Karpas-422 (cell line): ENCODE data around the gene SMG6. TPM values are rescaled to one million over a fixed set of nuclear protein-coding genes. Genes with fewer than 3 reads are reported as not detected.

Source experiments
- DNase-seq: peaks from one replicate; pipeline ENCODE4 v3.0.0-alpha.2; 2015
- H2AFZ ChIP-seq: fragments of 200-600 bp; sonication (generic); 2 replicates; pipeline ENCODE4 v1.6.1; 2014; ENCODE audit warnings: antibody characterized with exemption, low read length, mixed read lengths
- H3K27ac ChIP-seq: fragments of 200-600 bp; sonication (generic); 2 replicates; pipeline ENCODE4 v1.5.1; 2014; ENCODE audit warnings: mild to moderate bottlenecking, low read length, moderate library complexity
- H3K27me3 ChIP-seq: fragments of 200-600 bp; sonication (generic); 2 replicates; pipeline ENCODE4 v1.6.1; 2014; ENCODE audit warnings: low read length, mixed read lengths
- H3K36me3 ChIP-seq: fragments of 200-600 bp; sonication (generic); 2 replicates; pipeline ENCODE4 v1.6.1; 2014; ENCODE audit warnings: low read length, mixed read lengths; ENCODE audit not compliant: insufficient read depth
- H3K4me1 ChIP-seq: fragments of 200-600 bp; sonication (generic); 2 replicates; pipeline ENCODE4 v1.6.1; 2014; ENCODE audit warnings: mild to moderate bottlenecking, low read length, mixed read lengths
- H3K4me2 ChIP-seq: fragments of 200-600 bp; sonication (generic); 2 replicates; pipeline ENCODE4 v1.6.1; 2014; ENCODE audit warnings: low read length, low read depth, mild to moderate bottlenecking; ENCODE audit not compliant: poor library complexity, severe bottlenecking
- H3K4me3 ChIP-seq: fragments of 200-600 bp; sonication (generic); 2 replicates; pipeline ENCODE4 v1.5.1; 2014; ENCODE audit warnings: mild to moderate bottlenecking, antibody characterized with exemption, low read length, mixed read lengths
- H3K79me2 ChIP-seq: fragments of 200-600 bp; sonication (generic); 2 replicates; pipeline ENCODE4 v1.6.1; 2014; ENCODE audit warnings: mild to moderate bottlenecking, low read length, mixed read lengths
- H3K9ac ChIP-seq: fragments of 200-600 bp; sonication (generic); 2 replicates; pipeline ENCODE4 v1.6.0; 2014; ENCODE audit warnings: low read length
- H3K9me2 ChIP-seq: fragments of 200-600 bp; sonication (generic), shearing (Covaris generic); replicated peaks from 2 replicates; pipeline ENCODE4 v1.6.0; 2014; ENCODE audit warnings: mild to moderate bottlenecking, low read length, moderate library complexity; ENCODE audit not compliant: insufficient read depth
- H3K9me3 ChIP-seq: fragments of 300-700, 200-600 bp; sonication (generic); 2 replicates; pipeline ENCODE4 v1.6.1; 2014; ENCODE audit warnings: low read length, mixed read lengths
- H4K20me1 ChIP-seq: fragments of 200-600 bp; sonication (generic); 2 replicates; pipeline ENCODE4 v1.6.1; 2014; ENCODE audit warnings: mild to moderate bottlenecking, antibody characterized with exemption, low read length, low read depth; ENCODE audit not compliant: insufficient read depth
- total RNA-seq: library from RNA; depleted of rRNA; stranded (reverse); fragments of >200 nt; shearing (Covaris generic); gene quantifications from 2 replicates; pipeline ENCODE4 v1.2.3, GENCODE V29; 2014; ENCODE audit warnings: low replicate concordance

SMG6 gene
- total RNA-seq, 1 experiment from 2014 or later = 10.2 TPM

GRCh38 chr17:2232244-2232638 is 71.3 kb downstream of the SMG6 start:
- no peak overlapping the region for H3K27ac ChIP-seq
- no peak overlapping the region for H3K4me2 ChIP-seq
- no peaks in the 10 kb centered on the region for H3K9me3 ChIP-seq
- no peak overlapping the region for H3K4me3 ChIP-seq
- no peak for DNase-seq
- no peaks in the 10 kb centered on the region for H3K36me3 ChIP-seq
- H3K9me2 ChIP-seq = no peaks in the 10 kb centered on the region
- peaks cover 29% of the 10 kb centered on the region for H3K4me1 ChIP-seq
- H3K9ac ChIP-seq = no peak overlapping the region
- H4K20me1 ChIP-seq = no peaks in the 10 kb centered on the region
- H3K79me2 ChIP-seq = peaks cover 14% of the 10 kb centered on the region
- H3K27me3 ChIP-seq = no peaks in the 10 kb centered on the region
- no peak overlapping the region for H2AFZ ChIP-seq

GRCh38 chr17:2230877-2231276 is 72.7 kb downstream of the SMG6 start:
- Histone ChIP-seq H2AFZ (no peak overlapping the region), H3K4me1 (peaks cover 15% of the 10 kb centered on the region), H3K36me3 (no peaks in the 10 kb centered on the region), H4K20me1 (no peaks in the 10 kb centered on the region), H3K79me2 (peaks cover 14% of the 10 kb centered on the region), H3K27ac (no peak overlapping the region), H3K4me3 (no peak overlapping the region), H3K27me3 (no peaks in the 10 kb centered on the region), H3K9ac (no peak overlapping the region), H3K4me2 (no peak overlapping the region), H3K9me2 (no peaks in the 10 kb centered on the region), H3K9me3 (no peaks in the 10 kb centered on the region)
- DNase-seq = no peak

GRCh38 chr17:2227025-2227699 is 76.4 kb downstream of the SMG6 start:
- Histone ChIP-seq H3K4me3 (no peak overlapping the region), H3K79me2 (0 out of 2 replicates have a peak, but pooled peaks cover 3% of the 10 kb centered on the region), H3K9ac (no peak overlapping the region), H4K20me1 (no peaks in the 10 kb centered on the region), H3K27ac (no peak overlapping the region), H3K36me3 (no peaks in the 10 kb centered on the region), H3K9me2 (no peaks in the 10 kb centered on the region), H2AFZ (no peak overlapping the region), H3K9me3 (no peaks in the 10 kb centered on the region), H3K4me1 (peaks cover 14% of the 10 kb centered on the region), H3K4me2 (no peak overlapping the region), H3K27me3 (no peaks in the 10 kb centered on the region)
- no peak for DNase-seq

- no peaks in the 10 kb centered on the region for H3K9me2 ChIP-seq
- no peaks in the 10 kb centered on the region for H3K27me3 ChIP-seq
- no peaks in the 10 kb centered on the region for H4K20me1 ChIP-seq
- no peak overlapping the region for H3K4me3 ChIP-seq
- H3K4me1 ChIP-seq = peaks cover 19% of the 10 kb centered on the region
- H2AFZ ChIP-seq = no peak overlapping the region
- H3K9me3 ChIP-seq = no peaks in the 10 kb centered on the region
- no peak overlapping the region for H3K9ac ChIP-seq
- H3K4me2 ChIP-seq = peak overlapping the region; percentile 22
- H3K36me3 ChIP-seq = no peaks in the 10 kb centered on the region
- no peak overlapping the region for H3K27ac ChIP-seq
- no peaks in the 10 kb centered on the region for H3K79me2 ChIP-seq
- no peak for DNase-seq
These were observed 80.0 kb downstream of the SMG6 start for GRCh38 chr17:2223617-2223927.

- DNase-seq = peak; percentile 57
- Histone ChIP-seq H3K9me3 (no peaks in the 10 kb centered on the region), H3K27me3 (no peaks in the 10 kb centered on the region), H3K27ac (no peak overlapping the region), H4K20me1 (no peaks in the 10 kb centered on the region), H3K36me3 (no peaks in the 10 kb centered on the region), H3K4me3 (no peak overlapping the region), H2AFZ (no peak overlapping the region), H3K9me2 (no peaks in the 10 kb centered on the region), H3K79me2 (no peaks in the 10 kb centered on the region), H3K9ac (no peak overlapping the region), H3K4me2 (peak overlapping the region; percentile 22), H3K4me1 (peaks cover 24% of the 10 kb centered on the region)
These were observed 80.5 kb downstream of the SMG6 start for GRCh38 chr17:2222901-2223616.

- Histone ChIP-seq H3K27ac (no peak overlapping the region), H3K4me2 (no peak overlapping the region)
These were observed 81.3 kb downstream of the SMG6 start for GRCh38 chr17:2222301-2222700.

GRCh38 chr17:2218426-2218825 is 85.2 kb downstream of the SMG6 start:
- DNase-seq = peak; percentile 71
- Histone ChIP-seq H3K36me3 (no peaks in the 10 kb centered on the region), H3K27me3 (no peaks in the 10 kb centered on the region), H4K20me1 (no peaks in the 10 kb centered on the region), H3K9ac (peak overlapping the region; percentile 24; the same call in 1 of the 2 replicates), H3K4me1 (peaks cover 54% of the 10 kb centered on the region), H3K9me3 (no peaks in the 10 kb centered on the region), H3K9me2 (no peaks in the 10 kb centered on the region), H3K27ac (peak overlapping the region; percentile 80), H2AFZ (no peak overlapping the region), H3K79me2 (peaks cover 20% of the 10 kb centered on the region), H3K4me3 (peak overlapping the region; percentile 18; the same call in 1 of the 2 replicates), H3K4me2 (peak overlapping the region; percentile 49)

More at GRCh38 chr17:2222301-2222700, 81.3 kb downstream of the SMG6 start:
- H3K27me3 ChIP-seq = no peaks in the 10 kb centered on the region
- H3K36me3 ChIP-seq = no peaks in the 10 kb centered on the region
- H3K9me3 ChIP-seq = no peaks in the 10 kb centered on the region
- H2AFZ ChIP-seq = no peak overlapping the region
- no peak overlapping the region for H3K9ac ChIP-seq
- no peak for DNase-seq
- H3K4me1 ChIP-seq = peaks cover 30% of the 10 kb centered on the region
- H3K9me2 ChIP-seq = no peaks in the 10 kb centered on the region
- no peaks in the 10 kb centered on the region for H4K20me1 ChIP-seq
- 0 out of 2 replicates have a peak, but pooled peaks cover 2% of the 10 kb centered on the region for H3K79me2 ChIP-seq
- no peak overlapping the region for H3K4me3 ChIP-seq

- no peaks in the 10 kb centered on the region for H3K27me3 ChIP-seq
- peak overlapping the region; percentile 88 for H3K4me2 ChIP-seq
- peak; percentile 91 for DNase-seq
- H3K9ac ChIP-seq = peak overlapping the region; percentile 57
- H3K9me2 ChIP-seq = no peaks in the 10 kb centered on the region
- no peaks in the 10 kb centered on the region for H4K20me1 ChIP-seq
- peaks cover 45% of the 10 kb centered on the region for H3K4me1 ChIP-seq
- H3K27ac ChIP-seq = peak overlapping the region; percentile 91
- 0 out of 2 replicates have a peak overlapping the region, but pooled peaks have one; percentile 11 for H2AFZ ChIP-seq
- no peaks in the 10 kb centered on the region for H3K36me3 ChIP-seq
- H3K9me3 ChIP-seq = no peaks in the 10 kb centered on the region
- peak overlapping the region; percentile 54 for H3K4me3 ChIP-seq
- H3K79me2 ChIP-seq = peaks cover 20% of the 10 kb centered on the region
These were observed 87.8 kb downstream of the SMG6 start for GRCh38 chr17:2215616-2216364.
